Activated CD8-positive, alpha-beta T cell treated with anti-CD3 and anti-CD28 coated beads, Interleukin-2, amount 10 ng/mL, durations not matched to agents 7 days and 5 days (primary cell): ENCODE results near the gene LTBP2. TPM values are rescaled to one million over a fixed set of nuclear protein-coding genes. Genes with fewer than 3 reads are reported as not detected.

Source experiments
- ATAC-seq: fragments of 150-1000 bp; cut with Tn5 transposase; one replicate; pipeline ENCODE4 v1.10.0; 2021; ENCODE audit warnings: moderate library complexity
- CTCF ChIA-PET: fragments of 350-600 bp; sonication (Branson Sonifier 250); formaldehyde crosslinking; loops from one replicate; lab custom pipeline; 2021; ENCODE audit warnings: antibody characterized with exemption; lab: Charles Lee
- POLR2A ChIA-PET: fragments of 350-600 bp; sonication (Branson Sonifier 250); formaldehyde crosslinking; loops from one replicate; lab custom pipeline; 2021; ENCODE audit warnings: antibody characterized with exemption; lab: Charles Lee
- DNase-seq: peaks from one replicate; pipeline ENCODE4 v3.0.0-alpha.2; 2020
- H3K27ac Mint-ChIP-seq: one replicate; pipeline ENCODE4 v1.8.0; 2021; ENCODE audit warnings: mild to moderate bottlenecking, mixed read lengths
- H3K27me3 Mint-ChIP-seq: one replicate; pipeline ENCODE4 v1.8.0; 2021; ENCODE audit warnings: low read depth, mixed read lengths
- H3K36me3 Mint-ChIP-seq: one replicate; pipeline ENCODE4 v1.8.0; 2021; ENCODE audit warnings: low read depth, mixed read lengths
- H3K4me1 Mint-ChIP-seq: one replicate; pipeline ENCODE4 v1.8.0; 2021; ENCODE audit warnings: low read depth, mixed read lengths
- H3K4me3 Mint-ChIP-seq: one replicate; pipeline ENCODE4 v1.8.0; 2021; ENCODE audit warnings: mild to moderate bottlenecking, mixed read lengths
- H3K9me3 Mint-ChIP-seq: one replicate; pipeline ENCODE4 v1.8.0; 2022; ENCODE audit warnings: mixed read lengths; ENCODE audit not compliant: insufficient read depth
- total RNA-seq, 2 experiments: library from RNA; stranded (reverse); gene quantifications; one replicate each; pipeline ENCODE4 v1.2.3, GENCODE V29; 2021

LTBP2 gene
- total RNA-seq, 2 experiments from 2014 or later, result 0.05 to 0.29 TPM

GRCh38 chr14:74507085-74507484 is 105.0 kb downstream of the LTBP2 start:
- H3K27ac Mint-ChIP-seq, result no peak overlapping the region
- H3K4me1 Mint-ChIP-seq, result peaks cover 2% of the 10 kb centered on the region
- no peaks in the 10 kb centered on the region for H3K36me3 Mint-ChIP-seq
- POLR2A ChIA-PET, result no interaction called here
- no peak for DNase-seq
- CTCF ChIA-PET, result interaction anchor here (1.8 kb wide), 1 partner anchor 14 kb away, joined by 5 read pairs; the partner anchor contains the start of genes ISCA2 and NPC2
- no peak overlapping the region for H3K4me3 Mint-ChIP-seq
- ATAC-seq, result no peak
- H3K9me3 Mint-ChIP-seq, result no peaks in the 10 kb centered on the region
- no peaks in the 10 kb centered on the region for H3K27me3 Mint-ChIP-seq

GRCh38 chr14:74506411-74506851 is 105.6 kb downstream of the LTBP2 start:
- CTCF ChIA-PET, result interaction anchor here (1.8 kb wide), 1 partner anchor 13 kb away, joined by 5 read pairs; the partner anchor contains the start of genes ISCA2 and NPC2
- ATAC-seq, result no peak

GRCh38 chr14:74505831-74506230 is 106.2 kb downstream of the LTBP2 start:
- no peak for ATAC-seq
- ChIA-PET POLR2A (no interaction called here), CTCF (no interaction called here)
- Mint-ChIP-seq H3K27me3 (no peaks in the 10 kb centered on the region), H3K4me3 (no peak overlapping the region), H3K36me3 (no peaks in the 10 kb centered on the region), H3K9me3 (no peaks in the 10 kb centered on the region), H3K4me1 (peaks cover 4% of the 10 kb centered on the region), H3K27ac (no peak overlapping the region)
- no peak for DNase-seq

More at GRCh38 chr14:74506411-74506851, 105.6 kb downstream of the LTBP2 start:
- Mint-ChIP-seq H3K4me3 (no peak overlapping the region), H3K27me3 (no peaks in the 10 kb centered on the region), H3K9me3 (no peaks in the 10 kb centered on the region), H3K27ac (no peak overlapping the region), H3K36me3 (no peaks in the 10 kb centered on the region), H3K4me1 (peaks cover 4% of the 10 kb centered on the region)
- DNase-seq, result no peak
- POLR2A ChIA-PET, result no interaction called here

GRCh38 chr14:74504874-74505720 is 106.9 kb downstream of the LTBP2 start:
- Mint-ChIP-seq H3K27ac (no peak overlapping the region), H3K4me3 (no peak overlapping the region), H3K36me3 (no peaks in the 10 kb centered on the region), H3K9me3 (no peaks in the 10 kb centered on the region), H3K4me1 (peaks cover 4% of the 10 kb centered on the region), H3K27me3 (no peaks in the 10 kb centered on the region)
- CTCF ChIA-PET, result interaction anchor here (1.0 kb wide), 1 partner anchor 11 kb away, joined by 3 read pairs; no protein-coding TSS in a partner anchor
- ATAC-seq, result no peak
- DNase-seq, result no peak
- POLR2A ChIA-PET, result no interaction called here

- POLR2A ChIA-PET, result no interaction called here
- Mint-ChIP-seq H3K27ac (no peak overlapping the region), H3K36me3 (no peaks in the 10 kb centered on the region), H3K4me3 (no peak overlapping the region), H3K4me1 (peaks cover 4% of the 10 kb centered on the region), H3K27me3 (no peaks in the 10 kb centered on the region), H3K9me3 (no peaks in the 10 kb centered on the region)
- CTCF ChIA-PET, result interaction anchor here (1.0 kb wide), 1 partner anchor 10 kb away, joined by 3 read pairs; no protein-coding TSS in a partner anchor
- no peak for DNase-seq
- no peak for ATAC-seq
Measured at GRCh38 chr14:74504412-74504811, 107.6 kb downstream of the LTBP2 start.

- Mint-ChIP-seq H3K27ac (no peak overlapping the region), H3K9me3 (no peaks in the 10 kb centered on the region), H3K4me1 (peaks cover 4% of the 10 kb centered on the region), H3K27me3 (no peaks in the 10 kb centered on the region), H3K4me3 (no peak overlapping the region), H3K36me3 (no peaks in the 10 kb centered on the region)
- DNase-seq (no peak), ATAC-seq (no peak)
- POLR2A ChIA-PET, result no interaction called here
- CTCF ChIA-PET, result interaction anchor here (1.0 kb wide), 1 partner anchor 9 kb away, joined by 3 read pairs; no protein-coding TSS in a partner anchor
Measured at GRCh38 chr14:74503938-74504335, 108.1 kb downstream of the LTBP2 start.

GRCh38 chr14:74503291-74503937 is 108.6 kb downstream of the LTBP2 start:
- no peaks in the 10 kb centered on the region for H3K9me3 Mint-ChIP-seq
- CTCF ChIA-PET, result interaction anchor here (1.6 kb wide), 1 partner anchor 10 kb away, joined by 6 read pairs; the partner anchor contains the start of genes ISCA2 and NPC2
- DNase-seq, result no peak

GRCh38 chr14:74502236-74503019 is 109.6 kb downstream of the LTBP2 start:
- no peaks in the 10 kb centered on the region for H3K36me3 Mint-ChIP-seq
- peak; percentile 41 for DNase-seq
- H3K4me1 Mint-ChIP-seq, result peaks cover 4% of the 10 kb centered on the region
- ATAC-seq, result no peak
- no peak overlapping the region for H3K4me3 Mint-ChIP-seq
- ChIA-PET POLR2A (no interaction called here), CTCF (interaction anchor here (0.7 to 1.6 kb wide), 5 partner anchors 9 to 17 kb away, joined by 3 to 6 read pairs (median 3); partner anchors contain the start of genes ISCA2 and NPC2)
- no peaks in the 10 kb centered on the region for H3K9me3 Mint-ChIP-seq
- no peak overlapping the region for H3K27ac Mint-ChIP-seq
- H3K27me3 Mint-ChIP-seq, result no peaks in the 10 kb centered on the region

More at GRCh38 chr14:74503291-74503937, 108.6 kb downstream of the LTBP2 start:
- H3K27me3 Mint-ChIP-seq, result no peaks in the 10 kb centered on the region
- ATAC-seq, result no peak
- no peak overlapping the region for H3K4me3 Mint-ChIP-seq
- POLR2A ChIA-PET, result no interaction called here
- peaks cover 4% of the 10 kb centered on the region for H3K4me1 Mint-ChIP-seq
- H3K36me3 Mint-ChIP-seq, result no peaks in the 10 kb centered on the region
- no peak overlapping the region for H3K27ac Mint-ChIP-seq

GRCh38 chr14:74501691-74502090 is 110.3 kb downstream of the LTBP2 start:
- Mint-ChIP-seq H3K4me1 (peaks cover 4% of the 10 kb centered on the region), H3K36me3 (no peaks in the 10 kb centered on the region), H3K9me3 (no peaks in the 10 kb centered on the region), H3K4me3 (no peak overlapping the region), H3K27me3 (no peaks in the 10 kb centered on the region), H3K27ac (no peak overlapping the region)
- DNase-seq (no peak), ATAC-seq (no peak)
- ChIA-PET POLR2A (no interaction called here), CTCF (interaction anchor here (0.8 to 1.6 kb wide), 4 partner anchors 8 to 17 kb away, joined by 3 to 6 read pairs (median 4); partner anchors contain the start of genes ISCA2 and NPC2)

- POLR2A ChIA-PET, result no interaction called here
- CTCF ChIA-PET, result no interaction called here
- DNase-seq (no peak), ATAC-seq (no peak)
- Mint-ChIP-seq H3K9me3 (no peaks in the 10 kb centered on the region), H3K4me3 (no peak overlapping the region), H3K4me1 (peaks cover 5% of the 10 kb centered on the region), H3K27me3 (no peaks in the 10 kb centered on the region), H3K36me3 (peaks cover 2% of the 10 kb centered on the region), H3K27ac (no peak overlapping the region)
Measured at GRCh38 chr14:74501135-74501614, 110.9 kb downstream of the LTBP2 start.
